ENCODE measurements around the gene SLC35F3.

Gene SLC35F3

GRCh38 chr1:233912909-233913308 is 8.4 kb downstream of the SLC35F3 start:
- DNase-seq: no peak

GRCh38 chr1:233916706-233917105 is 12.2 kb downstream of the SLC35F3 start:
- DNase-seq: no peak

GRCh38 chr1:233919786-233920185 is 15.3 kb downstream of the SLC35F3 start:
- DNase-seq: no peak

GRCh38 chr1:233928123-233928522 is 23.6 kb downstream of the SLC35F3 start:
- DNase-seq: no peak

- DNase-seq: no peak
Measured at GRCh38 chr1:233933339-233933738, 28.9 kb downstream of the SLC35F3 start.

- no peak for DNase-seq
Measured at GRCh38 chr1:233935297-233935868, 30.9 kb downstream of the SLC35F3 start.

GRCh38 chr1:233936422-233936821 is 31.9 kb downstream of the SLC35F3 start:
- DNase-seq: no peak

- DNase-seq: no peak
Measured at GRCh38 chr1:233936842-233937241, 32.4 kb downstream of the SLC35F3 start.

- no peak for DNase-seq
Measured at GRCh38 chr1:233938476-233938875, 34.0 kb downstream of the SLC35F3 start.

GRCh38 chr1:233939451-233939850 is 35.0 kb downstream of the SLC35F3 start:
- peak; percentile 44 for DNase-seq

GRCh38 chr1:233940908-233941307 is 36.4 kb downstream of the SLC35F3 start:
- DNase-seq: no peak

- DNase-seq: no peak
Measured at GRCh38 chr1:233944601-233945000, 40.1 kb downstream of the SLC35F3 start.

- no peak for DNase-seq
Measured at GRCh38 chr1:233945573-233945972, 41.1 kb downstream of the SLC35F3 start.

GRCh38 chr1:233945979-233946378 is 41.5 kb downstream of the SLC35F3 start:
- DNase-seq: no peak

GRCh38 chr1:233946724-233947123 is 42.2 kb downstream of the SLC35F3 start:
- DNase-seq: no peak

GRCh38 chr1:233951804-233952203 is 47.3 kb downstream of the SLC35F3 start:
- DNase-seq: no peak

- no peak for DNase-seq
Measured at GRCh38 chr1:233957691-233958090, 53.2 kb downstream of the SLC35F3 start.

GRCh38 chr1:233959102-233959501 is 54.6 kb downstream of the SLC35F3 start:
- no peak for DNase-seq

GRCh38 chr1:233959971-233960370 is 55.5 kb downstream of the SLC35F3 start:
- no peak for DNase-seq

GRCh38 chr1:233960386-233960785 is 55.9 kb downstream of the SLC35F3 start:
- DNase-seq: peak; percentile 26

- no peak for DNase-seq
Measured at GRCh38 chr1:233962878-233963277, 58.4 kb downstream of the SLC35F3 start.

- no peak for DNase-seq
Measured at GRCh38 chr1:233965856-233966255, 61.4 kb downstream of the SLC35F3 start.

GRCh38 chr1:233971753-233972152 is 67.3 kb downstream of the SLC35F3 start:
- no peak for DNase-seq

GRCh38 chr1:233972563-233972950 is 68.1 kb downstream of the SLC35F3 start:
- no peak for DNase-seq

GRCh38 chr1:233972951-233973635 is 68.6 kb downstream of the SLC35F3 start:
- DNase-seq: peak; percentile 46
